DMS79 (cell line): Measurements from ENCODE around the gene ANGPTL2.

Experiments used
- DNase-seq: peaks from one replicate; lab custom pipeline; 2025; lab: John Stamatoyannopoulos, UW

ANGPTL2 gene

DNA sequence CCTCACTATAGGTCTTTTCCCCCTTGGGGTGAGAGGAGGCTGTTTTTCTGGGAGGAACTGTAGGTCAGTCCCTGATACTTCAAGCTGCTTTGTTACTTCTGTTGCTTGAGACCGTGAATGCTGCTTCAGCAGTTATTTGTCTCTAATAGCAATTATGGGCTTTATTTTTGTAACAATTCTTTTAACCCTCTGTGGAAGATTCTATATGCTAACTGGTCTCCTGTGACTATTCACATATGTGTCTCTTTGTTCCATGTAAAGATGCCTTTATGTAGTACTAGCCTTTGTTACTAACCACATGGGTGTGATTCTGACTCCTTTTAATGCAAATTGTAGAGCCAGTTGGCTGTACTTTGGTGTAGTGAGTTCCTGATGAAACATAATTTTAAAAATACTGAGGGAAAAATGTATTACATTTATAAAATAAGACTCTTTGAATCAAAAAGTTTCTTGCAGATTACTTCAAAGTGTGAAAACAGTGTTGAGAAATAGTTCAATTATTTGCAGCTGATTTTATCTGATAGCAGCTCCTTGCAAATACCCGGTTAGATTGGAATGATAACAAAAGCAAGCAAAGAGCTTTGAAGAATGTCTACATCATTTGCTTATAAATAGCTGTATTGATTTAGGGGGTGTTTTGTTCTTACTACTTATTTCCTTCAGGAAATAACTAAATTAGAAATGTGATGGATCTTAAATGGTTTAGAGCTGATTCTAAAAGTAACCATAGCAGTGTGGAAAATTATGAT lies 46.6 kb downstream of the ANGPTL2 start:
- no peak for DNase-seq

GRCh38 chr9:127074561-127075548 lies 47.6 kb downstream of the ANGPTL2 start:
- no peak for DNase-seq

DNA sequence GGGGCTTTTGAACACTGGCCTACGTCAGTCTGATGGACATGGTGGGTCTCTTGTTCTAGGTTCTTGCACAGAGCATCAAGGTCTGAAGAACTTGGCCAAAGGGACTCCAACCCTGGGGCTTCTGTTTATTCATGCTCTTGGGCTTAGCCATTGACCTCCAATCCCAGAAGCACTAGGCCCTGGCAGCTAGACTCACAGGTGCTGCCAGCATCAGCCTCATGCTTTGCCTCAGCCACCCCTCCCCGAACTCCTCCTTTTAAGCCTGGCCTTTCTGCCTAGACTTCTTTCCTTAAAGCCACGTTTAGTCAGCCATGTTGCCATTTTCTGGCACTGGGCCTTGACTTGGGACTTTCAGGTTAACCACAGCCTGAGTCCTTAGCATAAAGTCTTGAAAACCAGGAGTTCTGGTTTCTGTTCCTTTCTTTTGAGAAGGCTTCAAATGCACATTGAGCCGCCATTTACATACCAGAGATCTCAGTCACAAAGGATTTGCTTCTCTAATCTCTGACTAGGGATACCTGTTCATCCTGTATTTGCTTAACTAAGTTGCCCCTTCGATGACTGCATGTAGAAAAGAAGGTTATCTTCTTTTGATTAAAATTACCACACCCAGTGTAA lies 54.7 kb downstream of the ANGPTL2 start:
- DNase-seq = no peak

DNA sequence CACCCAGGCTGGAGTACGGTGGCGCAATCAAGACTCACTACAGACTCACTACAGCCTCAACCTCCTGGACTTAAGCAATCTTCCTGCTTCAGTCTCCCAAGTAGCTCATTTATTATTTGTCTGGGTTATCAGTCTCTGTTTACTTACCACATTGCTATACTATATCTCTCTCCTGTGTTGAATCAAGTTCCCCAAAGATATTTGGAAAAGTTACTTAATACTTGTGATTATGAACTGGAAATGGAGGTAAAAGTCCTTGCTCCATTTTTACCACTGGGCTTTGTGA lies 55.6 kb downstream of the ANGPTL2 start:
- DNase-seq = no peak

DNA sequence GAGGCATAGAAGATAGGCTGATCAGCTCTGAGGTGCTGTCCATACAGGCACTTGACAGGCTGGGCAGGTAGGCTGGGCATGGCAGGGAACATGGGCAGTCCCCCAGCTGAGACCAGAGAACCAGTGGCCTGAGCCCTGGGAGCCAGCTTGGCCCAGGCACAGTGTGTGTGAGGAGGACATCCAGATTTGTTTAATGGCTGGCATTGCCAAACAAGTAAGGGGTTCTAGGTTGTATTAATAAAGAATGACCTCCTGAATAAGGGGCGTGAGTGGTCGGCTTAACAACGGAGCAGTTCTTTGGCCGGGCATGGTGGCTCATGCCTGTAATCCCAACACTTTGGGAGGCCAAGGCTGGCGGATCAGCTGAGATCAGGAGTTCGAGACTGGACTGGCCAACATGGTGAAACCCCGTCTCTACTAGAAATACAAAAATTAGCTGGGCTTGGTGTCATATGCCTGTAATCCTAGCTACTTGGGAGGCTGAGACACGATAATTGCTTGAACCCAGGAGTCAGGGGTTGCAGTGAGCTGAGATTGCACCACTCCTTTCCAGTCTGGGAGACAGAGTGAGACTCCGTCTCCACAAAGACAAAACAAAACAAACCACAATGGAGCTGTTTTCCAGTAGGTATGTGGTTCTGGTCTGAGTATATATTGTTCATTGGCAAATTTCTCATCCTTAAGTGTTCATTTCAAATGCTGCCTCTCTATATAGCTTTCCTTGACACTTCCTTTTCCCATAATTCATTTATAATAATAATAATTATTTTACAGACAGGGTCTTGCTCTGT lies 56.2 kb downstream of the ANGPTL2 start:
- no peak for DNase-seq

- DNase-seq = no peak
These were observed 56.8 kb downstream of the ANGPTL2 start for GRCh38 chr9:127065592-127065991.

GRCh38 chr9:127064335-127064734 lies 58.1 kb downstream of the ANGPTL2 start:
- no peak for DNase-seq

DNA sequence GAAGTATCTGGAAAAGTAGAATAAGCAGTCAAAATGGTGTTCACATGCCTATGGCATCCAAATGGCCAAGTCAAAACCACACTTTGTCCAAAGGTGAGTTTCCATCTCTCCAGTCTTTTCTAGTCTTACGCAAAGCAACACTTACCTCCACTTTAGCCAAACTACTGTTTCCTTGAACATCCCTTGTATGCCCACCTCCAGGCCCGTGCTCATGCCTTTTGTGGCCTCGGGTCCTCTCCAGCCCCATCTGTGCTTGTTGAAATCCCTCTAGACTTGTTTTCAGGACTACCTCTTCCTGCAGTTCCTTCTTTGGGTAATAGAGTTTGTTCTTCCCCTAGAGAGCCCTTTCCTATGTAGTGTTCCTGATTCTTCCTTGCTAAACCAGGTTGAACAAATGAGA lies 61.0 kb downstream of the ANGPTL2 start:
- DNase-seq = no peak

DNA sequence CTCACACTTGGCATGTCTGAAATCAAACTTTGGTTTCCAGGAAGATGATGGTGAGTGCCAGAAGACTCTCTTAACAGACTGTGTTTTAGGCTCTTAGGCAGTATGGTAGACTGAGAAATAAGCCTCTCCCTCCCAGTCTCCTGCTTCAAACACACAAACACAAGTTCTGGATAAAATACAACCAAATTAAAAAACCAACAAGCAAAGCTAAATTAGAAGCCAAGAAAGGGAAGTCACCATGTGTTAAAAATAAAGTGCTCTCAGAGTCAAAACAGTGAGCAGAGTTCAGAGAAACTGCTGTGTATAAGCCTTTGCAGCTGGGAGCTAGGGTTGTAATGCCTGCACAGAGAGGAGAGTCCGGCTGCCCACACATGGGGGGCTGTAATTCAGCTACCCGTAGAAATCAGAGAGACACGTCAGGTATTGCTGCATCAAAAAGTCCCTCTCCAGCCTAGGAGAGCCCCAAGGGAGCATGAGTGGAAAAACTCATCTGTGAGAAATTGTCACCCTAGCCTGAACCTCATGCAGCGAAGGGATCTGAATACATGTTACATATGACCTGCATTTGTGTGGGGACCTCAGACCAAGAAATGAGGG lies 62.6 kb downstream of the ANGPTL2 start:
- no peak for DNase-seq

DNA sequence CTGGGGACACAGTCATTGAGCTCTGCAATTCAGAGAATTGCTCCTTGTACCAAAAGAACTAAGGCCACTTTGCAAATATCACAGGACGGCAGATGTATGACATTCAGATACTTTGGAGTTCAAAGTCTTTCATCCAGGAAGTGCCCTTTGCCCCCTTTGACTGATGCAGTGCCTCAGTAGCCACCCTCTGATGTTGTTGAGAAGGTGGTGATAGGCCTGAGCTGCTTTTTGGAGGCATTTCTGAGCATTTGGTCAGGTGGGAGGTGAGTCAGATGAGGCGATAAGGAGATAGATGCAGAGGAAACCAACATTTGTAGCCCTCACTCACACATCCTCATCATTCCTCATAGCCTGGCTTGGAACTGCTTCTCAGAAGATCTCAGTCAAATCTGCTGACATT lies 63.4 kb downstream of the ANGPTL2 start:
- no peak for DNase-seq

- no peak for DNase-seq
These were observed 63.8 kb downstream of the ANGPTL2 start for GRCh38 chr9:127058645-127059021.

- no peak for DNase-seq
These were observed 64.3 kb downstream of the ANGPTL2 start for GRCh38 chr9:127058011-127058644.

- no peak for DNase-seq
These were observed 66.0 kb downstream of the ANGPTL2 start for GRCh38 chr9:127056446-127056845.

DNA sequence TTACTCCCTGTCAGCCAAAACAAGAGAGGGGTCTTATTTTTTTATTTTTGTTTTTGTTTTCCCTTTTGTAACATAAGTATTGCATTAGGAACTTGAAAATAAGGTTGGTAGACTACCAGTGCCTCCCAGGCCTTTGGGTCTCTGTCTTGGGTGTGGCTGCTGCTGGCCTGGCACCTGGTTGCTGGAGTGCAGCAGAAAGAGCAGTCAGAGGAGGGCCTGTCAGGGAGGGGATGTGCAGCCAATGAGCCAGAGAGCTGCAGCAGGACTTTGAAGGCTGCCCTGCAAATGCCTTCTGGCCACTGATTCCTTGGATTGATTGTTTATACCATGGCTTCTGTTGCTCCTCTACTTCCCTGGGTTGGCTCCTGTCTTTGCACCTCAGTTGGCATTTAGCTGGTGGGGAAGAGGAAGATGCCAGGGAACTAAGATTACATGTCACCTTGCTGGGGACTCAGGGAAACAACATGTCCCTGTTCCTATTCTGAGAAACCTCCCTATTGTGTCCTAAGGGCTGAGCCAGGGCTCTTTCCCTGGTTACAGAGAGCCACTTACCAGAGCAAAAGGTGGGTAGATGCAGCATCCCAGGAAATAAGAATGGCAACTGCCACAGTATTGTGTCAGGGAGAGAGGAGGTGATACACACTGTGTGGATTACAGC lies 66.6 kb downstream of the ANGPTL2 start:
- DNase-seq = no peak

DNA sequence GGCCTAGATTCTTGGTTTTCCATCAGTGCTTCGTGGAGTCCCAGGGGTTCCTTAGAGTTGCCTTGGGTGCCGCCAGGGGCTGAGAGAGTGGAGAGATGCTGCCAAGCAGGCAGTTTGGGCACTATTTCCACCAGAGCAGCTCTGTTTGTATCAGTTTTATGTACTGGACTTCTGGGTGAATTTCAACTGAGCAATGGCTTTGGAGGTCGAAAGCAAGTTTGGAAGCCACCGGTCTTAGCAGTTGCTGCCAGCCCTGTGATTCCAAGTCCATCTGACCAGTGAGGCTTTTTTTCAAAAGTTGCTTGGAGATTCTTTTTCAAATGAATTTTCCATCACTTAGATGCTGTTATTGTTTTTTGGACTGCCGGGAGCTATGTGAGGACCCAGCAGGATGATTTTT lies 68.5 kb downstream of the ANGPTL2 start:
- DNase-seq = no peak

GRCh38 chr9:127053057-127053821 lies 69.2 kb downstream of the ANGPTL2 start:
- DNase-seq = no peak

- DNase-seq = no peak
These were observed 70.4 kb downstream of the ANGPTL2 start for GRCh38 chr9:127051881-127052595.

DNA sequence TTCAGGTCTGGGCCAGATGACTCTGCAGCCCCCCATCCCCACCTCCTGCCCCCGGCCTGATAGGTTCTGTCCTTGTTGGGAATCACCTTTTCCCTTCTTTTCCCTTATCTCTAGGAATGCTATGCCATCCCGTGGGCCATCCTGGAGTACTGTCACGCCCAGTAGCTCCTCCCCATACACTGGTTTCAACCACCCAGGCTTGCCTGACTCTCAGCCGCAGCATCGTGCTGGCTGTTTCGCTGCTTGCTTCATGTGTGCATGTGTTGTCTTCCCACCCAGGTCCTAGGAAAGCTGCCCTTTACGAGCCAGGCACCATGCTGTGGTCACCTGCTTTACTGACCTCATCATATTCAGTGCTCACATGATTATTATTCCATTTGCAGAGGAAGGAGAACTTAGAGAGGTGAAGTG lies 71.8 kb downstream of the ANGPTL2 start:
- DNase-seq = no peak

- no peak for DNase-seq
These were observed 72.3 kb downstream of the ANGPTL2 start for GRCh38 chr9:127050152-127050551.
